Keratinocyte (primary cell): ENCODE results near the gene MAD1L1. TPM values are rescaled to one million over a fixed set of nuclear protein-coding genes. Genes with fewer than 3 reads are reported as not detected.

Source experiments
- DNase-seq: peaks from one replicate; pipeline ENCODE4 v3.0.0-alpha.2; 2011; ENCODE audit warnings: low read depth, missing footprints, low spot score
- FAIRE-seq: peaks from 2 replicates; lab custom pipeline; 2011; peaks lifted over from hg19 to GRCh38; lab: Jason Lieb, UNC
- H2AFZ ChIP-seq: 2 replicates; pipeline ENCODE4 v1.6.0; 2012; ENCODE audit warnings: low read length, control low read depth, inconsistent platforms; ENCODE audit not compliant: control insufficient read depth
- H3K27ac ChIP-seq: 2 replicates; pipeline ENCODE4 v1.5.1; 2011; ENCODE audit warnings: low read length; ENCODE audit not compliant: control insufficient read depth, insufficient read depth
- H3K27me3 ChIP-seq: 3 replicates; pipeline ENCODE4 v1.6.0; 2011; ENCODE audit warnings: low read length; ENCODE audit not compliant: control insufficient read depth, insufficient read depth; ENCODE audit errors: extremely low read depth
- H3K36me3 ChIP-seq, 2 experiments: 2 replicates in 1 of 2; 3 replicates in 1 of 2; pipeline ENCODE4 v1.5.1; 2011; ENCODE audit warnings: low read length in 2 of 2, mild to moderate bottlenecking in 1 of 2; ENCODE audit not compliant: control insufficient read depth in 2 of 2, insufficient read depth in 2 of 2; ENCODE audit errors: extremely low read depth in 1 of 2
- H3K4me1 ChIP-seq: 3 replicates; pipeline ENCODE4 v1.5.1; 2011; ENCODE audit warnings: low read length; ENCODE audit not compliant: control insufficient read depth, insufficient read depth; ENCODE audit errors: extremely low read depth
- H3K4me2 ChIP-seq: 3 replicates; pipeline ENCODE4 v1.6.0; 2011; ENCODE audit warnings: low read depth, low read length; ENCODE audit not compliant: control insufficient read depth, insufficient read depth; ENCODE audit errors: extremely low read depth
- H3K4me3 ChIP-seq, 3 experiments: fragments of 200-600 bp in 1 of 3; sonication (generic) in 1 of 3; 2 replicates in 2 of 3; 3 replicates in 1 of 3; pipeline ENCODE4 v1.5.1; 2011 to 2016; ENCODE audit warnings: low read length in 3 of 3, mild to moderate bottlenecking in 3 of 3, control low read depth in 2 of 3, inconsistent platforms in 1 of 3, low read depth in 1 of 3, mixed read lengths in 1 of 3, mixed run types in 1 of 3, moderate library complexity in 1 of 3; ENCODE audit not compliant: control insufficient read depth in 2 of 3, insufficient read depth in 2 of 3; ENCODE audit errors: extremely low read depth in 1 of 3
- H3K79me2 ChIP-seq: 2 replicates; pipeline ENCODE4 v1.6.0; 2012; ENCODE audit warnings: low read length; ENCODE audit not compliant: control insufficient read depth, insufficient read depth
- H3K9ac ChIP-seq: 3 replicates; pipeline ENCODE4 v1.6.0; 2011; ENCODE audit warnings: low read length; ENCODE audit not compliant: control insufficient read depth, insufficient read depth; ENCODE audit errors: extremely low read depth
- H3K9me1 ChIP-seq: 3 replicates; pipeline ENCODE4 v1.6.0; 2011; ENCODE audit warnings: low read length; ENCODE audit not compliant: control insufficient read depth, insufficient read depth; ENCODE audit errors: extremely low read depth
- H3K9me3 ChIP-seq: 2 replicates; pipeline ENCODE4 v1.5.1; 2012; ENCODE audit warnings: low read depth, low read length; ENCODE audit not compliant: control insufficient read depth
- H4K20me1 ChIP-seq: 3 replicates; pipeline ENCODE4 v1.6.0; 2011; ENCODE audit warnings: low read length; ENCODE audit not compliant: control insufficient read depth, insufficient read depth; ENCODE audit errors: extremely low read depth
- CTCF ChIP-seq, 3 experiments: IDR thresholded peaks in 1 of 3; conservative IDR thresholded peaks in 1 of 3; optimal IDR thresholded peaks in 1 of 3; 2 replicates in 2 of 3; 3 replicates in 1 of 3; pipeline versions ENCODE3 to v1.5.1; 2011; ENCODE audit warnings: low read length in 3 of 3, mild to moderate bottlenecking in 3 of 3, moderate library complexity in 2 of 3, control low read depth in 1 of 3, inconsistent platforms in 1 of 3; ENCODE audit not compliant: insufficient read depth in 2 of 3; ENCODE audit errors: extremely low read depth in 1 of 3
- EZH2 ChIP-seq: IDR thresholded peaks from one replicate; pipeline ENCODE4 v1.6.1; 2012; ENCODE audit warnings: inconsistent platforms, mild to moderate bottlenecking, low read length, moderate library complexity
- dilution Hi-C: fragments of 300-500 bp; cut with MboI; formaldehyde crosslinking; loops from one replicate; pipeline ENCODE4 v1.7.0; 2020; ENCODE audit warnings: low sequenced_read_pairs; ENCODE audit not compliant: extremely low pct_ligation_motif_present
- polyA plus RNA-seq, 5 experiments: library from polyadenylated mRNA; depleted of rRNA in 3 of 5; stranded (reverse) in 3 of 5; stranded (forward) in 1 of 5; unstranded in 1 of 5; fragments of >200 nt; gene quantifications; 1 replicate in 1 of 5; 2 replicates in 3 of 5; 3 replicates in 1 of 5; pipeline versions ENCODE4 v1.2.1 to v1.2.3, GENCODE V29; 2011 to 2012; ENCODE audit warnings: missing spikeins in 2 of 5, low read depth in 1 of 5, low replicate concordance in 1 of 5

The MAD1L1 gene
- polyA plus RNA-seq, 1 donor (not counting 4 experiments of a cell fraction or from before 2014, with no cell fraction given), result 18.0 TPM

GRCh38 chr7:2142386-2142785 is 90.4 kb downstream of the MAD1L1 start:
- Histone ChIP-seq H3K4me2 (no peak overlapping the region), H3K4me1 (no peaks in the 10 kb centered on the region), H3K36me3 (peaks cover 11 to 17% of the 10 kb centered on the region in 2 experiments), H3K9me3 (no peaks in the 10 kb centered on the region), H2AFZ (no peak overlapping the region), H3K9ac (no peak overlapping the region), H4K20me1 (no peaks in the 10 kb centered on the region), H3K79me2 (no peaks in the 10 kb centered on the region), H3K27ac (no peak overlapping the region), H3K27me3 (no peaks in the 10 kb centered on the region), H3K4me3 (no peak overlapping the region), H3K9me1 (no peaks in the 10 kb centered on the region)
- TF ChIP-seq CTCF (optimal IDR thresholded peaks at IDR 0.05 in 1 of 3, IDR thresholded peaks at IDR 0.05 in 1 of 3, conservative IDR thresholded peaks at IDR 0.05 in 1 of 3; ENCODE audit: extremely low read depth in 1 of 3, insufficient read depth in 2 of 3, low read length in 3 of 3), result no peak
- dilution Hi-C loops, result no loop called here
- FAIRE-seq, result no peak
- DNase-seq, result no peak

GRCh38 chr7:2141651-2142050 is 91.1 kb downstream of the MAD1L1 start:
- H2AFZ ChIP-seq, result no peak overlapping the region
- no peaks in the 10 kb centered on the region for H3K79me2 ChIP-seq
- no peaks in the 10 kb centered on the region for H3K9me1 ChIP-seq
- H3K36me3 ChIP-seq, result peaks cover 8 to 12% of the 10 kb centered on the region in 2 experiments
- H3K9ac ChIP-seq, result no peak overlapping the region
- H3K27ac ChIP-seq, result no peak overlapping the region
- H3K27me3 ChIP-seq, result no peaks in the 10 kb centered on the region
- no peaks in the 10 kb centered on the region for H4K20me1 ChIP-seq
- TF ChIP-seq CTCF (optimal IDR thresholded peaks at IDR 0.05 in 1 of 3, IDR thresholded peaks at IDR 0.05 in 1 of 3, conservative IDR thresholded peaks at IDR 0.05 in 1 of 3; ENCODE audit: extremely low read depth in 1 of 3, insufficient read depth in 2 of 3, low read length in 3 of 3) (no peak), EZH2 (no peak)
- dilution Hi-C loops, result no loop called here
- no peaks in the 10 kb centered on the region for H3K4me1 ChIP-seq
- DNase-seq, result no peak
- H3K9me3 ChIP-seq, result no peaks in the 10 kb centered on the region
- no peak for FAIRE-seq
- no peak overlapping the region for H3K4me2 ChIP-seq
- H3K4me3 ChIP-seq, result no peak overlapping the region
